ENCODE results near the gene CHIT1.

GRCh38 chr1:203275656-203276272 is 46.3 kb upstream of the CHIT1 start:
- TF ChIP-seq CTCF (IDR thresholded peaks at IDR 0.05) (no peak), REST (IDR thresholded peaks at IDR 0.05; ENCODE audit: insufficient read depth in 1 of 2, low read depth in 2 of 2, low read length in 1 of 2) (no peak), POLR2AphosphoS5 (IDR thresholded peaks at IDR 0.05; ENCODE audit: low read depth, low read length) (no peak), SIN3A (IDR thresholded peaks at IDR 0.05; ENCODE audit: borderline replicate concordance, insufficient read depth, low read depth, low read length) (no peak)

All from Panc1 (cell line).